OCI-LY7 (cell line): Measurements from ENCODE around the gene SFI1. TPM values are rescaled to one million over a fixed set of nuclear protein-coding genes. Genes with fewer than 3 reads are reported as not detected.

ENCODE experiments used
- BruUV-seq: library from RNA; stranded (reverse); fragments of 400-500 nt; replicated peaks from 2 replicates; lab custom pipeline; 2021; lab: Mats Ljungman, UMichigan
- CTCF ChIA-PET: fragments of 300-600 bp; sonication (Branson Sonifier 250); formaldehyde crosslinking; loops from one replicate; lab custom pipeline; 2022; ENCODE audit warnings: antibody characterized with exemption; ENCODE audit not compliant: unreplicated experiment; lab: Charles Lee
- POLR2A ChIA-PET: fragments of 300-600 bp; sonication (Branson Sonifier 250); formaldehyde crosslinking; loops from one replicate; lab custom pipeline; 2022; ENCODE audit warnings: antibody characterized with exemption; lab: Charles Lee
- DNase-seq: peaks from one replicate; pipeline ENCODE4 v3.0.0-alpha.2; 2015; ENCODE audit warnings: low spot score
- H2AFZ ChIP-seq: fragments of 200-600 bp; sonication (generic), shearing (Covaris generic); 2 replicates; pipeline ENCODE4 v1.6.1; 2014; ENCODE audit warnings: mild to moderate bottlenecking, antibody characterized with exemption, low read length, moderate library complexity
- H3K27ac ChIP-seq: fragments of 200-600 bp; sonication (generic); 2 replicates; pipeline ENCODE4 v1.5.1; 2014; ENCODE audit warnings: mixed run types, low read depth, mild to moderate bottlenecking, moderate library complexity, low read length, inconsistent platforms; ENCODE audit not compliant: poor library complexity, severe bottlenecking
- H3K36me3 ChIP-seq: fragments of 200-600 bp; sonication (generic); 2 replicates; pipeline ENCODE4 v1.6.1; 2014; ENCODE audit warnings: mild to moderate bottlenecking, antibody characterized with exemption, low read length, moderate library complexity, mixed read lengths; ENCODE audit not compliant: insufficient read depth
- H3K4me1 ChIP-seq: fragments of 200-600 bp; sonication (generic); 2 replicates; pipeline ENCODE4 v1.5.1; 2014; ENCODE audit warnings: mild to moderate bottlenecking, low read length; ENCODE audit not compliant: insufficient read depth, poor library complexity, severe bottlenecking
- H3K4me2 ChIP-seq: fragments of 200-600 bp; sonication (generic); 2 replicates; pipeline ENCODE4 v1.6.1; 2014; ENCODE audit warnings: mild to moderate bottlenecking, low read length
- H3K4me3 ChIP-seq: fragments of 200-600 bp; sonication (generic); 2 replicates; pipeline ENCODE4 v1.5.1; 2014; ENCODE audit warnings: mild to moderate bottlenecking, low read depth, low read length; ENCODE audit not compliant: poor library complexity, severe bottlenecking
- H3K79me2 ChIP-seq: fragments of 200-600 bp; sonication (generic); 2 replicates; pipeline ENCODE4 v1.6.1; 2016; ENCODE audit warnings: low read depth, mild to moderate bottlenecking, low read length, moderate library complexity, mixed read lengths; ENCODE audit not compliant: insufficient read depth
- H3K9me2 ChIP-seq: fragments of 200-600 bp; sonication (generic); 2 replicates; pipeline ENCODE4 v1.6.1; 2016; ENCODE audit warnings: mild to moderate bottlenecking, low read length, mixed read lengths; ENCODE audit not compliant: insufficient read depth
- H3K9me3 ChIP-seq: fragments of 200-600 bp; sonication (generic); 2 replicates; pipeline ENCODE4 v1.6.1; 2014; ENCODE audit warnings: mild to moderate bottlenecking, mixed run types, low read length, mixed read lengths
- H4K20me1 ChIP-seq: fragments of 200-600 bp; sonication (generic); 2 replicates; pipeline ENCODE4 v1.6.1; 2014; ENCODE audit warnings: mild to moderate bottlenecking, antibody characterized with exemption, low read length, moderate library complexity, mixed read lengths; ENCODE audit not compliant: insufficient read depth
- EZH2phosphoT487 ChIP-seq: fragments of 200-600 bp; sonication (generic); IDR thresholded peaks from 2 replicates; pipeline ENCODE4 v1.6.1; 2018; ENCODE audit warnings: low read depth, borderline replicate concordance, mild to moderate bottlenecking, mixed run types, antibody characterized with exemption, low read length, moderate library complexity, mixed read lengths
- intact Hi-C: fragments of 100-400 bp; cut with micrococcal nuclease; formaldehyde crosslinking; loops from one replicate; pipeline ENCODE4 v1.10.0; 2022; ENCODE audit not compliant: unreplicated experiment
- total RNA-seq, 2 experiments: library from RNA; depleted of rRNA in 1 of 2; stranded (reverse); fragments of >200 nt in 1 of 2; shearing (Covaris generic) in 1 of 2; gene quantifications; 2 replicates each; pipeline ENCODE4 v1.2.3, GENCODE V29; 2014 to 2022
- TF ChIP-seq, protein P1 (sequence below): fragments of 200-600 bp; sonication (generic); conservative IDR thresholded peaks from 2 replicates; pipeline ENCODE4 v1.5.1; 2014; ENCODE audit warnings: mild to moderate bottlenecking, antibody characterized with exemption, low read length, moderate library complexity, mixed read lengths

SFI1 gene
- total RNA-seq, 2 experiments from 2014 or later: 72.6 to 132 TPM

DNA sequence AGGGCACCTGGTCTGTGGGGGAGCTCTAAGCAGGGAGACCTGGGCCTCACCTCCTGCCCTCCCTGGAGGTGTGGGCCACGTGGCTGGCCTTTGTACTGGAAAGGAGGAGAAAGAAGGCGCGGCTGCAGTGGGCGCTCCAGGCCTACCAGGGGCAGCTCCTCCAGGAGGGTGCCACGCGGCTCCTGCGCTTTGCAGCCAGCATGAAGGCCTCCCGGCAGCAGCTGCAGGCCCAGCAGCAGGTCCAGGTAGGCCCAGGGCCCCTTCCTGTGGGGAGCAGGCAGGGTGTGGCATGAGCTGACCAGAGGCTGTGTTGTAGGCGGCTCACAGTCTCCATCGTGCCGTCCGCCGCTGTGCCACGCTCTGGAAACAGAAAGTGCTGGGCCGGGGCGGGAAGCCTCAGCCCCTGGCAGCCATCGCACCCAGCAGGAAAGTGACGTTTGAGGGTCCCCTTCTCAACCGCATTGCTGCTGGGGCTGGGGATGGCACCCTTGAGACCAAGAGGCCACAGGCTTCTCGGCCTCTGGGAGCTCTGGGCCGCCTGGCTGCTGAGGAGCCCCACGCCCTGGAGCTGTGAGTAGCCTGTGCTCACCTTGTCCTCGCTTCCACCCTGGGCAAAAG is 117.1 kb downstream of the SFI1 start:
- H3K27ac ChIP-seq: no peak overlapping the region
- no peak for TF ChIP-seq EZH2phosphoT487
- TF ChIP-seq, protein P1, sequence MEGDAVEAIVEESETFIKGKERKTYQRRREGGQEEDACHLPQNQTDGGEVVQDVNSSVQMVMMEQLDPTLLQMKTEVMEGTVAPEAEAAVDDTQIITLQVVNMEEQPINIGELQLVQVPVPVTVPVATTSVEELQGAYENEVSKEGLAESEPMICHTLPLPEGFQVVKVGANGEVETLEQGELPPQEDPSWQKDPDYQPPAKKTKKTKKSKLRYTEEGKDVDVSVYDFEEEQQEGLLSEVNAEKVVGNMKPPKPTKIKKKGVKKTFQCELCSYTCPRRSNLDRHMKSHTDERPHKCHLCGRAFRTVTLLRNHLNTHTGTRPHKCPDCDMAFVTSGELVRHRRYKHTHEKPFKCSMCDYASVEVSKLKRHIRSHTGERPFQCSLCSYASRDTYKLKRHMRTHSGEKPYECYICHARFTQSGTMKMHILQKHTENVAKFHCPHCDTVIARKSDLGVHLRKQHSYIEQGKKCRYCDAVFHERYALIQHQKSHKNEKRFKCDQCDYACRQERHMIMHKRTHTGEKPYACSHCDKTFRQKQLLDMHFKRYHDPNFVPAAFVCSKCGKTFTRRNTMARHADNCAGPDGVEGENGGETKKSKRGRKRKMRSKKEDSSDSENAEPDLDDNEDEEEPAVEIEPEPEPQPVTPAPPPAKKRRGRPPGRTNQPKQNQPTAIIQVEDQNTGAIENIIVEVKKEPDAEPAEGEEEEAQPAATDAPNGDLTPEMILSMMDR: no peak
- no peak overlapping the region for H2AFZ ChIP-seq
- H3K4me1 ChIP-seq: peaks cover 24% of the 10 kb centered on the region
- CTCF ChIA-PET: no interaction called here
- POLR2A ChIA-PET: interaction anchor here (0.6 kb wide), 1 partner anchor 97 kb away, joined by 4 read pairs; no protein-coding TSS in a partner anchor
- intact Hi-C loops: no loop called here
- no peaks in the 10 kb centered on the region for H4K20me1 ChIP-seq
- no peaks in the 10 kb centered on the region for H3K9me3 ChIP-seq
- no TSS peak for BruUV-seq
- peaks cover 36% of the 10 kb centered on the region for H3K36me3 ChIP-seq
- H3K79me2 ChIP-seq: no peaks in the 10 kb centered on the region
- H3K9me2 ChIP-seq: no peaks in the 10 kb centered on the region
- no peak overlapping the region for H3K4me2 ChIP-seq
- DNase-seq: no peak
- H3K4me3 ChIP-seq: no peak overlapping the region

DNA sequence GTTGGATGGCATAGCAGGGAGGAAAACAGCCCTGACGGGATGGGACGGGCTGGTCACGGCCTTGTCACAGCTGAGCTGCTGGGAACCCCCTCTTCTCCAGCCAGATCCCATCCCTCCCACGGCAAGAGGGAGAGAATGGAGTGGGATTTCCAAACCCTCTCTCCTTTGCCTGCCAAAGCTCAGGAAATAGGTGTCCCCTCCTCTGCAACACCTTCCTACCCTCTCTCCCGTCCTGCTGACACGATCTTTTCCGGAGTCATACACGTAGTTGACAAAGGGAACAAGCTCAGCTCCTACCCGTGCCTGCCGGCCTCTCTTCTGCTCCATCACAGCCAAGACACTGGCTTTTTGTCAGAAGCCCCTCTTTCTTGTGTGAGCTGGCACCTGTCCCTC is 117.6 kb downstream of the SFI1 start:
- CTCF ChIA-PET: no interaction called here
- no TSS peak for BruUV-seq
- DNase-seq: no peak
- Histone ChIP-seq H4K20me1 (no peaks in the 10 kb centered on the region), H3K27ac (no peak overlapping the region), H3K79me2 (no peaks in the 10 kb centered on the region), H3K36me3 (peaks cover 41% of the 10 kb centered on the region), H3K4me3 (no peak overlapping the region), H3K9me3 (no peaks in the 10 kb centered on the region), H3K9me2 (no peaks in the 10 kb centered on the region), H3K4me1 (peaks cover 24% of the 10 kb centered on the region), H3K4me2 (no peak overlapping the region), H2AFZ (no peak overlapping the region)
- no peak for TF ChIP-seq EZH2phosphoT487
- TF ChIP-seq, protein P1: no peak
- POLR2A ChIA-PET: no interaction called here
- intact Hi-C loops: no loop called here

DNA sequence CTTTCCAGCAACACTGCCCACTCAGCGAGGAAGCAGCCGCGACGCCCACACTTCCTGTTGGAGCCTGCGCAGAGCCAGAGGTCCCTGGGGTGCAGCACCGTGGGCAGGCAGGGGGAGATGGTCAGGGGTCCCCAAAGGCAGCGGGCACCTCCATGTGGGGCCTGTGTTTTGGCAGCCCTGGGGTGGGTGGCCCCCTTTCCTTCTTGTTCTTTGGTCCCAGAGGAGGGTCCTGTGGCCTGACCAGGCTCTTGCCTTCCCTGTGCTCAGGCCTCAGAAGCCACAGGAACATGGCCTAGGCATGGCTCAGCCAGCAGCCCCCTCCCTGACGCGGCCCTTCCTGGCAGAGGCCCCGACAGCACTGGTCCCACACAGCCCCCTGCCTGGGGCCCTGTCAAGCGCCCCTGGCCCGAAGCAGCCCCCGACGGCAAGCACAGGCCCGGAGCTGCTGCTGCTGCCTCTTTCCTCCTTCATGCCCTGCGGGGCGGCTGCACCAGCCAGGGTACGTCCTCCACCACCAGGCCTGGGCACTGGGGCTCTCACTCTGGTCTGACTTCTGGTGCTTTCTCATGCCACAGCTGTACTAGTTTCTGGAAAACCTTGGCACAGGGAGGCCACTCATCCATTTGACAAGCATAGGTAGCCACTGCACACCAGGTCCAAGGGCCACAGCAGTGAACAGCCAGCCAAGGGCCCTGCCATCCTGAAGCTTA is 118.6 kb downstream of the SFI1 start:
- intact Hi-C loops: no loop called here
- no peak for TF ChIP-seq EZH2phosphoT487
- TF ChIP-seq, protein P1: no peak
- no peaks in the 10 kb centered on the region for H4K20me1 ChIP-seq
- H3K9me3 ChIP-seq: no peaks in the 10 kb centered on the region
- ChIA-PET POLR2A (no interaction called here), CTCF (no interaction called here)
- no peak overlapping the region for H3K27ac ChIP-seq
- H3K36me3 ChIP-seq: peaks cover 51% of the 10 kb centered on the region
- no peak overlapping the region for H3K4me2 ChIP-seq
- H3K79me2 ChIP-seq: no peaks in the 10 kb centered on the region
- H3K9me2 ChIP-seq: no peaks in the 10 kb centered on the region
- no peak for DNase-seq
- H2AFZ ChIP-seq: no peak overlapping the region
- H3K4me1 ChIP-seq: peaks cover 24% of the 10 kb centered on the region
- BruUV-seq: no TSS peak
- H3K4me3 ChIP-seq: no peak overlapping the region
